ENCODE data around the gene WFDC6.
"Not testable (repeated sequence)": the region's sequence is repeated elsewhere in the genome, so short reads cannot be mapped to it uniquely, and the experiment has no call there.

WFDC6 gene

GRCh38 chr20:45539382-45539781 lies at the start of gene WFDC6:
TSS of gene WFDC6 (minus strand) at chr20:45539482. CDS start at chr20:45539407, 75 bp downstream.
- no peak for DNase-seq (ENCODE audit: low read depth in 2 of 2)

DNA sequence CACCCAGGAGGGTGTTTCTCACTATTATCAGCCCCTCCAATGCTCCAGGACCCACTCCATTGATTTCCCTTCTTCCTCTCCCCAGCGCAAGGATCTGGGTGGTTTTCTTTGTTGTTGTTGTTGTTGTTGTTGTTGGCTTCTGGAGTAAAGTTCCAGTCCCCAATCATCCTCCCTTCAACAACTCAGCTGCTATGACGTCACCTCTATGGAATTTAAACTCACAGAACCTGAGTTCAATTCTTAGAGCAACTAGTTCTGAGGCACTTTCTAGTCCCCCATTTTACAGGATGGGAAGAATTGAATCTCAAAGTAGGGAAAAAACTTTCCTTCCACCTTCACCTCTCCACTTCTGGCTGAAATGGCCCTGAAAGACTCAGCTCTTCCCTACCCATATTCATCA lies 49.5 kb upstream of the WFDC6 start:
- no peak for DNase-seq (ENCODE audit: low read depth in 2 of 2)

GRCh38 chr20:45585986-45586385 lies 46.7 kb upstream of the WFDC6 start:
- not testable (repeated sequence) for DNase-seq (ENCODE audit: low read depth in 2 of 2)

GRCh38 chr20:45584294-45584693 lies 45.0 kb upstream of the WFDC6 start:
- DNase-seq (ENCODE audit: low read depth in 2 of 2), result not testable (repeated sequence)

GRCh38 chr20:45583502-45583901 lies 44.2 kb upstream of the WFDC6 start:
- DNase-seq (ENCODE audit: low read depth in 2 of 2), result no peak

DNA sequence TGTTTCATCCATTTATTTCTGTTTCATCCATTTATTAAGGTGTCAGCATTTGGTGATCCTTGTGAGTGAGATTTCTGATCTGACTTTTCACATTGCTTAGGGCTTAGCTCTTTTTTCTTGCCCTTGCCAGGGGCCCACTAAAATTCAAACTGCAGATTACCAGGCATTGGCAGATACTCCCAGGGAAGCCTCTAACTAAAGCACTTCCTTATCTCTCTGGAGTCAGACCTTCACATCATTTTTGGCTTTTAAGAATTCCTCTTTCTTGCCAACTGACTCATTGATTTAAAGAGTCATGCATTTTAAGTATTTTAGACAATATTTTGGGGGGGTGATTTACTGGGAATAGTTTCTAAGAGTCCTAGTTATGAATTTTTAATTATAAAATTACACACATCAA lies 42.4 kb upstream of the WFDC6 start:
- no peak for DNase-seq (ENCODE audit: low read depth in 2 of 2)

DNA sequence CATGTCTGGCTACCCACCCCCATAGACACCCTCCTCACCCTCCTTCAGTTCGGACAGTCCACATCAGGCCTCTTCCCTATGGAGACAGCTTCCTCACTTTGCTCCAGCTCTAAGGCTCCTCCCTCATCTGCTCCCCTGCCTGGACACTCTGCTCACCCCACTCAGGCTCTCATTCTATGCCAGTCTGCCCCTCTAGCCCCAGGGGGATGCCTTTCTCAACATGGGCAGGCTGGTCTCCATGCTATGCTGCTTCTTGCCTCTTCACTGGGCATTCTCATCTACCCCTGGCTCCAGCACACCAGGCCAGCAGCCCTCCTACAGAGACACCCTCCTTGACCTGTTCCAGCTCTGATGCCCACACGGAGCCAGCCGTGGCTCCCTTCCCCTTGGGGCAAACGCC lies 39.9 kb upstream of the WFDC6 start, which contains the start of gene WFDC8:
TSS of gene WFDC8 (minus strand) at position 101 of the 400 bp plus-strand sequence. CDS start at position 64, 37 bp downstream.
- DNase-seq (ENCODE audit: low read depth in 2 of 2), result no peak

DNA sequence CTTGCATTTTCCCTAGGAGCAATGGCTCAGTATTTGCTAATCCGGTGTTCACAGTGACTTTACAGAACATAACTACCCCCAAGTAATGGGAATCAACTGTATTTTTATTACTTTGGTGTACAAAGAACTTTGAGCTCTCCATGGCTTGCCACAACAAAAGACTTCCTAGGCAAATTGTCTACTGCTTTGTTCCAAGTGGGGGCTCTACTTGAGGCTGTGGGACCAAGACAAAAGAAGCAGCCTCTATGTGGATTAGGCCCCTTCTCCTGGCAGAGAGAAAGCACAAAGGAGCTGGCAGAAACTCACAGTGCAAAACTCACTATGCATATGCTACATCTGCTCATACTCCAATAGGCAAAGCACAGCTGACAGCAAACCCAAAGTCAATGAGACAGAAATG lies 38.9 kb upstream of the WFDC6 start:
- DNase-seq (ENCODE audit: low read depth in 2 of 2), result no peak

DNA sequence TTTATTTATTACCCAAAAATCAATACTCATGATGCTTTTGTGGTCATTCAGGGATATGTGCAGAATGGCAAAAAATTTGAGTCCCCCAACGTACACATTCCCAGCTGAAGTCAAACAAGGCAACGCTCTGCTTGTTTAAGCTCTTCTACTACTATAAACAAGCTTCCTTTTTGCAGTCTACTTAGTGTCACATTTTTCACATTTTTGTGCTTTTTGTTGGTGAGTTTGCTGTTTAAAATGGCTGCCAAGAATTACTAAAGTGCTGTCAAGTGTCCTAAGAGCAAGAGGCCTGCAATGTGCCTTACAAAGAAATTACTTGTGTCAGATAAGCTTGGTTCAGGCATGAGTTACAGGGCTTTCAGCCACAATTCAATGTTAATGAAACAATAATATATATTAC lies 37.7 kb upstream of the WFDC6 start:
- no peak for DNase-seq (ENCODE audit: low read depth in 2 of 2)

- DNase-seq (ENCODE audit: low read depth in 2 of 2), result no peak
Measured at GRCh38 chr20:45575931-45576330, 36.6 kb upstream of the WFDC6 start.

GRCh38 chr20:45569650-45570049 lies 30.4 kb upstream of the WFDC6 start:
- DNase-seq (ENCODE audit: low read depth in 2 of 2), result not testable (repeated sequence)

DNA sequence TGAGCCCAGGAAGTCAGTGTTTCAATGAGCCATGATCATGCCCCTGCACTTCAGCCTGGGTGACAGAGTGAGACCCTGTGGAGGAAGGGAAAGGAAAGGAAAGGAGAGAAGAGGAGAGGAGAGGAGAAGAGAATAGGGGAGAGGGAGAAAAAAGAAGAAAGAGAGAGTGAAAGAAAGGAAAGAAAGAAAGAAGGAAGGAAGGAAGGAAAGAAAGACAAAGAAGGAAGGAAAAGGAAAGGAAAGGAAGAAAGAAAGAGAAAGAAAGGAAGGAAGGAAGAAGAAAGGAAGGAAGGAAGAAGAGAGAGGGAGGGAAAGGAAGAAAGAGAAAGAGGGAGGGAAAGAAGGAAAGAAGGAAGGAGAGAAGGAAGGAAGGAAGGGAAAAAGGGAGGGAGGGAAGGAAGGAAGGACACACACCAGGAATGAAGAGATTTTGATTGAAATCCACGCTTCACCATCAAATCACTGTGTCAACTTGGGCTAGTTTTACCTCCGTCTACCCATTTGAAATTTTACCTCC lies 25.5 kb upstream of the WFDC6 start:
- no peak for DNase-seq (ENCODE audit: low read depth in 2 of 2)

GRCh38 chr20:45555198-45555597 lies 15.9 kb upstream of the WFDC6 start:
- DNase-seq (ENCODE audit: low read depth in 2 of 2), result no peak

- no peak for DNase-seq (ENCODE audit: low read depth in 2 of 2)
Measured at GRCh38 chr20:45552456-45552855, 13.2 kb upstream of the WFDC6 start.

DNA sequence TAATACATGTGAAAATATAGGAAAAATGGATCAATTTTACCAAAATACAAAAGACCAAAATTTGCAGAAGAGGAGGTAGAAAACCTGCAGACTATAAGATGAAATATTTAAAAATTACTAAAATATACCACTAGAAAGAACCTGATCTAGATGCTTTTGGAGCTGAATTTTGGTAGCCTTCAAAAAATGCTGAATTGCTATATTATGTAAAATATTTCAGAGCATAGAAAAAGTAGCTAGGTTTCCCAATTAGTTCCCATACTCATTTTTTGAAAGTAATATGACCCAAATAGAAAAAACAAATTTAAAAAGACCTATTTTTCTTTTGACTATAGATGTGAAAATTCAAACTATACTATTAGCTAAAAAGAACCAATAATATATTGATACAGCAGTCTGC lies 11.5 kb upstream of the WFDC6 start:
- DNase-seq (ENCODE audit: low read depth in 2 of 2), result no peak

DNA sequence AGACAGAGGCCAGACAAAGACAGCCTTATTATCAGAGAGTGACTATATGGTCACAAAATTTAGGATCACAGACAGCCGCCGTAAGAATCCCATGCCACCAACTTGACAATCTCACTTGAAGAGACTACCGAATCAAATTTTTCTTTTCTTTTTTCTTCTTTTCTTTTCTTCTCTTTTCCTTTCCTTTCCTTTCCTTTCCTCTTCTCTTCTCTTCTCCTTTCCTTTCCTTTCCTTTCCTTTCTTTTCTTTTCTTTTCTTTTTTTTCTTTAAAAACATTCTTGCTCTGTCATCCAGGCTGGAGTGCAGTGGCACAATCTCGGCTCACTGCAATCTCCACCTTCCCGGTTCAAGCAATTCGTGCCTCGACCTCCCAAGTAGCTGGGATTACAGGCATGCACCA lies 9.1 kb upstream of the WFDC6 start:
- no peak for DNase-seq (ENCODE audit: low read depth in 2 of 2)

DNA sequence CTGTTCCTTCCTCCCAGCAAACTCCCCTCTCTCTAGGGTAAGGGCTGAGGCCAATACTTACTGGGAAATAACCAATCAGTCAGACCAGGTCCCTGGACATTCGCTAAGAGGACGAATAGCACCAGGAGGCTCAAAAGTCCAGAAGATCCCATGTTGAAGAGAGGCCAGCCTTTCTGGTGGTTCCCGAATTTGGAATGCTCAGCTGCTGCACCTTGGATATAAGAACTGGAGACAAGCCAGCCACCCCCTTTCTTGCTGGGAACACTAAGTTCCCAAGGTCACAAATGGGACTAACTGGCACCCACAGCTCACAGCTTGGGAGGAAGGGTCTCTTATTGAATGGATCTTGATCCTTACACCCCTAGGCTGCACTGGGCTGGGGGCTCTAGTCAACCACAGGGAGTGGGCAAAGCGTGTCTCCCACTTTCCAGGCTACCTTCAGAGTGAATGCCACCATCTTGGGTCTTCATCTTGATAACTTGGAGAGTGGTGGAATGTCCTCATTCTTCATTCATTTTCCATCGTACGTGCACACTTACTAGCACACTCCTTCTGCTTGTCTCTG lies 8.0 kb upstream of the WFDC6 start, which contains the start of gene EPPIN:
TSS of gene EPPIN (minus strand) at position 196 of the 565 bp plus-strand sequence. CDS start at position 152, 44 bp downstream.
- no peak for DNase-seq (ENCODE audit: low read depth in 2 of 2)

- no peak for DNase-seq (ENCODE audit: low read depth in 2 of 2)
Measured at GRCh38 chr20:45545754-45546453, 6.6 kb upstream of the WFDC6 start.

DNA sequence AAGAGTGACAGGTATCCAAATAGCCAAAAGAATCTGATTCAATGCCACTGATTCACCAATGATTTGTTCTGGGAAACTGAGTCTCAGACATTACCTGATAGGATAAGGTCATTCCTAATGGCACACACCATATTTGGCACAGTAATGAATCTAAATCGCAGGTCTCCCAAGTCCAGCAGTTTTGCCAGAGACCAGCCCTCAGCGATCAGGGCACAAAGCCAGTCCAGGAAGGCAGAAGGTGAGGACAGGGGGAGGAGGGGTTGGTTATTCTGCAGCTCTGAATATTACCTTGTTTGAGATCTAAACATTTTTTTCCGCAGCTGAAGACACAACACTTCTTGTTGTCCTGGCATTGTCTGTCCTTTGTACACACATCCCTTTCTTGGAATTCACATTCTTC lies 6.1 kb upstream of the WFDC6 start:
- DNase-seq (ENCODE audit: low read depth in 2 of 2), result no peak

GRCh38 chr20:45538209-45538799 lies 978 bp downstream of the WFDC6 start:
- no peak for DNase-seq (ENCODE audit: low read depth in 2 of 2)

GRCh38 chr20:45527294-45527693 lies 12.0 kb downstream of the WFDC6 start:
- no peak for DNase-seq (ENCODE audit: low read depth in 2 of 2)

GRCh38 chr20:45523821-45524220 lies 15.5 kb downstream of the WFDC6 start:
- no peak for DNase-seq (ENCODE audit: low read depth in 2 of 2)

DNA sequence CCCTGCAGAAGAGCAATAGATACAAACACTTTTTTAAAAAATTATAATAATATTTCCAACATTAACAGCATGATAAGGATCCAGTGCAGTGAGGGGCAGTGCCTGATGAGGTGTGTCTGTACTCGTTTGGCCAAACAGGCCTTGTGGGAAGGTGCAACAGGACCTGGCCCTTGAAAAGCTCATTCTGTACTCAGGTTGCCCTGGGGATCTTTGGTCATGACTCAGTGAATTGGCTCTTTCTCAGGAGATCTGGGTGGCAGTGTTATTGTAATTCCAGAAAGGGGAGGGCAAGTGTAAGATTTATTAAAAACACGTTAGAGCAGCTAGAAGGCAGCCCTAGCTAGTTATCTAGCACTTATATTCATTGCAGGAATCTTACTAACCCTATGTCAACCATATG lies 21.0 kb downstream of the WFDC6 start:
- DNase-seq (ENCODE audit: low read depth in 2 of 2), result no peak
